Memory B cell (primary cell): ENCODE measurements around the gene SLC5A4.

Experiments used
- ATAC-seq: fragments of 150-1000 bp; cut with Tn5 transposase; 2 replicates; pipeline ENCODE4 v1.10.0; 2021; ENCODE audit warnings: low read depth, mild to moderate bottlenecking, moderate library complexity
- DNase-seq, 2 donors: peaks; one replicate each; pipeline ENCODE4 v3.0.0; 2022; ENCODE audit warnings: low spot score in 2 of 2
- H3K27ac Mint-ChIP-seq: one replicate; pipeline ENCODE4 v1.8.0; 2022; ENCODE audit warnings: mild to moderate bottlenecking, moderate library complexity, mixed read lengths
- H3K27me3 Mint-ChIP-seq: one replicate; pipeline ENCODE4 v1.8.0; 2022; ENCODE audit warnings: mixed read lengths
- H3K36me3 Mint-ChIP-seq: one replicate; pipeline ENCODE4 v1.8.0; 2022; ENCODE audit warnings: mild to moderate bottlenecking, mixed read lengths
- H3K4me1 Mint-ChIP-seq: one replicate; pipeline ENCODE4 v1.8.0; 2022; ENCODE audit warnings: mixed read lengths
- H3K4me3 Mint-ChIP-seq: one replicate; pipeline ENCODE4 v1.8.0; 2022; ENCODE audit warnings: mild to moderate bottlenecking, moderate library complexity, mixed read lengths
- H3K9me3 Mint-ChIP-seq: one replicate; pipeline ENCODE4 v1.8.0; 2022; ENCODE audit warnings: mixed read lengths

SLC5A4 gene

GRCh38 chr22:32216911-32217310, 38.2 kb downstream of the SLC5A4 start:
- H3K27ac Mint-ChIP-seq: no peak overlapping the region
- no peak overlapping the region for H3K4me3 Mint-ChIP-seq
- DNase-seq: no peak
- H3K27me3 Mint-ChIP-seq: peaks cover 7% of the 10 kb centered on the region
- H3K4me1 Mint-ChIP-seq: no peaks in the 10 kb centered on the region
- ATAC-seq: no peak
- no peaks in the 10 kb centered on the region for H3K36me3 Mint-ChIP-seq
- peaks cover 2% of the 10 kb centered on the region for H3K9me3 Mint-ChIP-seq

- Mint-ChIP-seq H3K9me3 (no peaks in the 10 kb centered on the region), H3K27me3 (peaks cover 7% of the 10 kb centered on the region), H3K27ac (no peak overlapping the region), H3K4me3 (no peak overlapping the region), H3K36me3 (no peaks in the 10 kb centered on the region), H3K4me1 (peaks cover 2% of the 10 kb centered on the region)
- no peak for ATAC-seq
- no peak for DNase-seq
These were observed 44.1 kb downstream of the SLC5A4 start for GRCh38 chr22:32211011-32211410.

GRCh38 chr22:32208681-32209080, 46.5 kb downstream of the SLC5A4 start:
- no peaks in the 10 kb centered on the region for H3K36me3 Mint-ChIP-seq
- no peak overlapping the region for H3K27ac Mint-ChIP-seq
- peaks cover 18% of the 10 kb centered on the region for H3K27me3 Mint-ChIP-seq
- no peak overlapping the region for H3K4me3 Mint-ChIP-seq
- no peak for ATAC-seq
- no peaks in the 10 kb centered on the region for H3K9me3 Mint-ChIP-seq
- peaks cover 2% of the 10 kb centered on the region for H3K4me1 Mint-ChIP-seq
- DNase-seq: no peak

- peaks cover 20% of the 10 kb centered on the region for H3K27me3 Mint-ChIP-seq
- H3K4me3 Mint-ChIP-seq: no peak overlapping the region
- DNase-seq (no peak), ATAC-seq (no peak)
- H3K4me1 Mint-ChIP-seq: peaks cover 2% of the 10 kb centered on the region
- H3K27ac Mint-ChIP-seq: no peak overlapping the region
- no peaks in the 10 kb centered on the region for H3K36me3 Mint-ChIP-seq
- H3K9me3 Mint-ChIP-seq: no peaks in the 10 kb centered on the region
These were observed 47.1 kb downstream of the SLC5A4 start for GRCh38 chr22:32207971-32208480.

GRCh38 chr22:32206774-32207758, 48.1 kb downstream of the SLC5A4 start:
- ATAC-seq: peak; percentile 63
- peak in 1 of 2 donors; percentile 18 for DNase-seq
- Mint-ChIP-seq H3K27ac (no peak overlapping the region), H3K4me1 (peaks cover 2% of the 10 kb centered on the region), H3K9me3 (no peaks in the 10 kb centered on the region), H3K4me3 (no peak overlapping the region), H3K27me3 (peaks cover 23% of the 10 kb centered on the region), H3K36me3 (no peaks in the 10 kb centered on the region)

GRCh38 chr22:32205974-32206773, 49.0 kb downstream of the SLC5A4 start:
- ATAC-seq: no peak
- Mint-ChIP-seq H3K4me1 (peaks cover 2% of the 10 kb centered on the region), H3K9me3 (no peaks in the 10 kb centered on the region), H3K27me3 (peaks cover 24% of the 10 kb centered on the region), H3K4me3 (no peak overlapping the region), H3K27ac (no peak overlapping the region), H3K36me3 (no peaks in the 10 kb centered on the region)
- DNase-seq: no peak

- DNase-seq (no peak), ATAC-seq (peak; percentile 41)
- no peaks in the 10 kb centered on the region for H3K9me3 Mint-ChIP-seq
- peak within 1 kb of the TSS; percentile 58 for H3K4me3 Mint-ChIP-seq
- no peaks in the 10 kb centered on the region for H3K36me3 Mint-ChIP-seq
- H3K27me3 Mint-ChIP-seq: peaks cover 27% of the 10 kb centered on the region
- H3K4me1 Mint-ChIP-seq: peaks cover 2% of the 10 kb centered on the region
- H3K27ac Mint-ChIP-seq: no peak within 1 kb of the TSS
These were observed 50.1 kb downstream of the SLC5A4 start, which contains the start of gene RFPL2 for GRCh38 chr22:32204856-32205722. TSS of gene RFPL2 (minus strand) at chr22:32205073. CDS start at chr22:32202451, 2,622 bp downstream.

- peaks cover 25% of the 10 kb centered on the region for H3K27me3 Mint-ChIP-seq
- DNase-seq: no peak
- H3K27ac Mint-ChIP-seq: no peak overlapping the region
- no peaks in the 10 kb centered on the region for H3K36me3 Mint-ChIP-seq
- peaks cover 2% of the 10 kb centered on the region for H3K4me1 Mint-ChIP-seq
- H3K9me3 Mint-ChIP-seq: no peaks in the 10 kb centered on the region
- peak overlapping the region; percentile 58 for H3K4me3 Mint-ChIP-seq
- no peak for ATAC-seq
These were observed 50.9 kb downstream of the SLC5A4 start for GRCh38 chr22:32204040-32204855.

- DNase-seq (no peak), ATAC-seq (no peak)
- Mint-ChIP-seq H3K27ac (no peak overlapping the region), H3K4me3 (no peak overlapping the region), H3K4me1 (peaks cover 2% of the 10 kb centered on the region), H3K9me3 (no peaks in the 10 kb centered on the region), H3K36me3 (no peaks in the 10 kb centered on the region), H3K27me3 (peaks cover 27% of the 10 kb centered on the region)
These were observed 51.7 kb downstream of the SLC5A4 start for GRCh38 chr22:32203181-32204039.

GRCh38 chr22:32202539-32203180, 52.5 kb downstream of the SLC5A4 start:
- Mint-ChIP-seq H3K27me3 (peaks cover 30% of the 10 kb centered on the region), H3K4me3 (no peak overlapping the region), H3K9me3 (peaks cover 1% of the 10 kb centered on the region), H3K36me3 (no peaks in the 10 kb centered on the region), H3K27ac (no peak overlapping the region), H3K4me1 (peaks cover 2% of the 10 kb centered on the region)
- DNase-seq (no peak), ATAC-seq (no peak)

- ATAC-seq (no peak), DNase-seq (no peak)
- Mint-ChIP-seq H3K4me3 (no peak overlapping the region), H3K4me1 (peaks cover 2% of the 10 kb centered on the region), H3K27me3 (peaks cover 31% of the 10 kb centered on the region), H3K9me3 (peaks cover 1% of the 10 kb centered on the region), H3K27ac (no peak overlapping the region), H3K36me3 (no peaks in the 10 kb centered on the region)
These were observed 53.0 kb downstream of the SLC5A4 start for GRCh38 chr22:32202161-32202538.

GRCh38 chr22:32200752-32201151, 54.4 kb downstream of the SLC5A4 start:
- ATAC-seq (no peak), DNase-seq (no peak)
- Mint-ChIP-seq H3K4me3 (no peak overlapping the region), H3K9me3 (peaks cover 1% of the 10 kb centered on the region), H3K4me1 (no peaks in the 10 kb centered on the region), H3K36me3 (no peaks in the 10 kb centered on the region), H3K27ac (no peak overlapping the region), H3K27me3 (peaks cover 30% of the 10 kb centered on the region)
